SIG-M5 treated with dmso at 0.1 percent for 504 hours (cell line): ENCODE results near the gene HIGD2B.
"Not testable (repeated sequence)": the region's sequence is repeated elsewhere in the genome, so short reads cannot be mapped to it uniquely, and the experiment has no call there.

Source experiments
- DNase-seq: peaks from one replicate; lab custom pipeline; 2025; ENCODE audit not compliant: unreplicated experiment; lab: John Stamatoyannopoulos, UW

The HIGD2B gene

DNA sequence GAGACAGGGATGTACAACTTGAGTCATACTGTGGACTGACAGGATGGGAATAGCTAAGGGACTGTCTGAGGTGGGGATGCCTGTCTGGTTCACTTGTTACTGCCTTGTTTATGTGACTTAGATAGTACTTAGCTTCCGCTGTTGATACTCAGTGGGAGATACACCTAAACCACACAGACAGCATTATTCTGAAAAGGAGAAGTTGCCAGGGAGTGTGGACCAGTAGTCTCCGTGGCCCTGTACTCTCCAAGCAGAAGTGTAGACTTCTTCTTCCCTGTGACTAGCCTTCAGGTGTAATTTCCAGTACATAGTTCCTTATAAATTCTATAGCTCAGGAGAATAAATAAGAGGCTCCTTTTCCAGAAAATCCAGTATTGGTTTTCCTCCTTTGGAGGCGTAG, 5.1 kb downstream of the HIGD2B start:
- DNase-seq, result no peak

DNA sequence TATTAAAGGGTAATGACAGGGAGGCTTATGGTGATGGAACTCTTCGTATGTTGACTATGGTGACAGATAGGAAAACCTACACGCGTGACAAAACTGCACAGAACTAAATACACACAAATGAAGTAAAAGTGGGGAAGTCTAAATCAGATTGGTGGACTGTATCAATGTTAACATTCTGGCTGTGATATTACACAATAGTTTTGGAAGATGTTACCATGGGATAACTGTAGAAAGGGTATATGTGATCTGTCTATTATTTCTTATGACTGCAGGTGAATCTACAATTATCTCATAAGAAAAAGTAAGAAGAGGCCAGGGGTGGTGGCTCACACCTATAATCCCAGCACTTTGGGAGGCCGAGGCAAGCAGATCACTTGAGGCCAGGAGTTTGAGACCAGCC, 9.1 kb downstream of the HIGD2B start:
- no peak for DNase-seq

DNA sequence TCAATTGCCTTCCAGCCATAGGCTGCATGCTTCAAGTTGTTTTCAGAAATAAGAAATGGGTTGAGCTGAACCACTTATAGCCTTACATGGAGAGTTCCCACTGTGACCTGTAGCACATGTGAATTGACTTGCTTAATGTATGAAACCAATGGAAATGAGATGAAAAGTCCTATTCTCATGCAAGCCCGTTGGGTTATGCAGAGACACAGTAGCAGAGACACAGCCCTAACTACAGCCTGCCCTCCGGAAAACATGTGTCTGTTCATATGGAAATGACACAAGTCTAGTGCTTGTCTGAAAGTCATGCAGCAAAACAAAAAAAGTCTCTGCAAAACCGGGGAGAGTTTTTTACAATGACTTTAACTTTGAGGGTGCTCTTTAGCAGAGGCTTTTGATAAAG, 14.5 kb downstream of the HIGD2B start:
- no peak for DNase-seq

- not testable (repeated sequence) for DNase-seq
Measured at GRCh38 chr15:72670656-72671352, 15.2 kb downstream of the HIGD2B start.

DNA sequence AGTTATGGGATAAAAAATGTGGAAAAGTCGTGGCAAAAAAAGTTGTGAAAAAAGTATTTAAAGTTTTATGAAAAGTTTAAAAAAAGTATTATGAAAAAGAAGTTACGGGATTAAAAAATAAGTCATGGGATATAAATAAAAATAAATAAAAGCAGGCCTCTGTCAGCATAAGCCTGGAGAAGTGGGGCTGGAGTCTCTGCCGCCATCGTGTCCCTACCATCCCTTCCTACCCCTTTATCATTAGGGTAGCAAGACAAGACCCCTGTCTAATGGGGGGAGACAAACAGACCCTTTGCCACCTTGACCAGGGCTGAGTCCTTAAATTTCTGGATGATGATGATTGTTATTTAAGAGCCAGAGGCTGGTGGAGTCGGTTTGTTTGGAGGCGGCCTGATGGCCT, 16.2 kb downstream of the HIGD2B start:
- DNase-seq, result not testable (repeated sequence)

DNA sequence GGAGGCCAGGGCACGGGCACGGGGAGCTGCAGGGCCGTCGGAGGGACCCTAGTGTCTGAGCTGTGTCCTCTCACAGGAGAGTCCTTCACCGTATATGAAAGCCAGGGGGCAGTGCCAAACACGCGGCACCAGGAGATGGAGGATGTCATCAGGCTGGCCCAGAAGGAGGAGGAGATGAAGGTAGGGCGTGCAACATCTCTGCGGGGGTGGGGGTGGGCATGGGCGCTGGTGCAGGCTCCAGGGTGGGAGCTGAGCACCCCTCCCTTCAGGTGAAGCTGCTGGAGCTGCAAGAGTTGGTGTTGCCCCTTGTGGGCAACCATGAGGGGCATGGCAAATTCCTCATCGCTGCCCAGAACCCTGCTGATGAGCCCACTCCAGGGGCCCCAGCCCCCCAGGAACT, 20.3 kb downstream of the HIGD2B start:
- DNase-seq, result not testable (repeated sequence)

DNA sequence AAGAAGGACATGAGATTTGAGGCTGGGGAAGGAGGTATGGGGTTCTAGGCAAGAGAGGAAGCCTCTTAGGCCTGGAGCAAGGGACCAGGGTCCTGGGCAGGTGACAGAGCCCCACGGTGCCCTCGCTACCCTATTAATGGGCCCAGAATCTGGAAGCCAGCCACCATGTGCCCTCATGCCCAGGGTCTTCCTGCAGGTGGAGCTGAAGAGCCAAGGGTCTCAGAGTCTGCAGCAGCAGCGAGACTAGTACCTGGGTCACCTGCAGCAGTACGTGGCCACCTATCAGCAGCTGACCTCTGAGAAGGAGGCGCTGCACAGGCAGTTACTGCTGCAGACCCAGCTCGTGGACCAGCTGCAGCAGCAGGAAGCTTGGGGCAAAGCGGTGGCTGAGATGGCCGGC, 22.1 kb downstream of the HIGD2B start:
- DNase-seq, result not testable (repeated sequence)

DNA sequence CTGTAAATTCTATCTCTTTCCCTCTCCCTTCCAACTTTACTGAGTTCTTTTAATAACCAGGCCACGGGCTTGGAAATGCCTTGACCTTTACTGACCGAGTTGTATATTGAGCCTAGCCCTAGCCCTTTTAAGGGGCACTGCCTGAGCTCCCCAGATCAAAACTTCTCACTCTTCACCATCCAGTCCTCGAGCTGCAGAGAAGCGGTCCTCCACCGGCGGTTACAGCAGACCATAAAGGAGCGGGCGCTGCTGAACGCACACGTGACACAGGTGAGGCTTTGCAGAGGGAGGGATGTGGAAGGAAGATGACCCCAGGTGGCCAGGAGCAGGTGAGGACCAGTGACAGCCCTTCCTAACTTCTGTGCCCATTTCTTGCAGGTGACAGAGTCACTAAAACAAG, 24.9 kb downstream of the HIGD2B start:
- not testable (repeated sequence) for DNase-seq

DNA sequence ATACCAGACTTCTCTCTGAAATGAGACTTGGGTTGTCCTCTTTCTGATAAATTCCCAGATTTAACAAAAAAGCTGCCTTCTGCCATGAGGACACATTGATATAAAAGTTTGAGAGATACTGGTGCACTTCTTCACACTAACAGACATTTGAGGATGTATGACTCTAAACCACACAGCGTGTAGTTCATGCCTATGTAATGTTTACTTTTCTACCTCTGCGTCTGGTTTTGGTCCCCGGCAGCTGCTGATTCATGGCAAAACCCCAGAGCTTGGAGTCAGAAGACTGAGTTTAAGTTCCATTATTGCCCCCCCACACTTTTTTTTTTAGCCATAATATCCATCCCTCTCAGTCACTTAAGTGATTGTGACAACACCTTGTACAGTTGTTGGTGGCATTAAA, 30.0 kb downstream of the HIGD2B start:
- DNase-seq, result not testable (repeated sequence)

DNA sequence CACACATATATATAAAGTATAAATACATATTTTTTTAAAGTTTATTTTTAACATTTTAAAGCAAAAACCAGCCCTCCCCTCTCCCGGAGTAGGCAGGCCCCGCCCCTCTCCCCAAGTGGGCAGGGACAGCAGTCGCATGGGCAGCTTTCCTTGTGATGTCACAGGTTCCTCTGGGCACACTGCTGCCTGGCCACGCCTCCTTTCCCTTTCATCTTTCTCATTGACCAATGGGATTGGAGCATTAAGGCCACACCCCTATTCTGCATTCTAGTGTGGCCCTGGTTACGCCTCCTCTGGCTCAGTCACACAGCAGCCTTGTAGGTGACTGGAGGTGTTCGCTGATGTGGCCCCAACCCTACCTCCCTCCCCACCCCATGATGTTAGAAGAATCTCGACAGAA, 31.6 kb downstream of the HIGD2B start, which contains the start of gene GOLGA6B:
Gene GOLGA6B, plus strand, starts transcription at position 301 of the 400 bp plus-strand sequence. Its CDS starts 41 bp downstream, at position 342.
- not testable (repeated sequence) for DNase-seq

- DNase-seq, result not testable (repeated sequence)
Measured at GRCh38 chr15:72648631-72649253, 37.2 kb downstream of the HIGD2B start.

- DNase-seq, result not testable (repeated sequence)
Measured at GRCh38 chr15:72642271-72642670, 43.7 kb downstream of the HIGD2B start.

GRCh38 chr15:72639759-72640483, 46.1 kb downstream of the HIGD2B start:
- DNase-seq, result not testable (repeated sequence)

GRCh38 chr15:72636519-72637282, 49.3 kb downstream of the HIGD2B start:
- DNase-seq, result not testable (repeated sequence)

DNA sequence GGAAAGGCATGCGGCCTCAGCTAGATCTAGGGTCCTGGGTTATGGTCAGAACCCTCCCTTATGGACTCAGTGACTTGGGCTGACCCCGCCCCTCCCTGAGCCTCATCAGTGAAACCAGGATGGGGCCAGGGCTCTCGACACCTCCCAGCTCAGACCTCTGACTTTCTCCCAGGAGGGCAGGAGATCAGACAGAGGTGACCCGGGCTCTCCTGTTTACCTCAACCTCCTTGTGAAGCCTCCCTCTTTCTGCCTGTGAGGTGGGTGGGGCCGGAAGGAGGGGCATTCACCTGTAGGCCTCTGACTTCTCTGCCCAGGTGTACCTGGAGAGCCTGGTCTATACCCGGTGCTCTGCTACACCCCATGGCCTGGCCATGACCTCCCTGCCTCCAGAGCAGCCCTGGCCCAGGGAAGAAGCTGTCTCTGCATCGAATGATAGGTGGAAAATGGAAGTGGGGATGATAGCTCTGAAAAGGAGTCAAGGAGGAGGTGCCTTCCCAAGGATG, 56.9 kb downstream of the HIGD2B start:
- not testable (repeated sequence) for DNase-seq

DNA sequence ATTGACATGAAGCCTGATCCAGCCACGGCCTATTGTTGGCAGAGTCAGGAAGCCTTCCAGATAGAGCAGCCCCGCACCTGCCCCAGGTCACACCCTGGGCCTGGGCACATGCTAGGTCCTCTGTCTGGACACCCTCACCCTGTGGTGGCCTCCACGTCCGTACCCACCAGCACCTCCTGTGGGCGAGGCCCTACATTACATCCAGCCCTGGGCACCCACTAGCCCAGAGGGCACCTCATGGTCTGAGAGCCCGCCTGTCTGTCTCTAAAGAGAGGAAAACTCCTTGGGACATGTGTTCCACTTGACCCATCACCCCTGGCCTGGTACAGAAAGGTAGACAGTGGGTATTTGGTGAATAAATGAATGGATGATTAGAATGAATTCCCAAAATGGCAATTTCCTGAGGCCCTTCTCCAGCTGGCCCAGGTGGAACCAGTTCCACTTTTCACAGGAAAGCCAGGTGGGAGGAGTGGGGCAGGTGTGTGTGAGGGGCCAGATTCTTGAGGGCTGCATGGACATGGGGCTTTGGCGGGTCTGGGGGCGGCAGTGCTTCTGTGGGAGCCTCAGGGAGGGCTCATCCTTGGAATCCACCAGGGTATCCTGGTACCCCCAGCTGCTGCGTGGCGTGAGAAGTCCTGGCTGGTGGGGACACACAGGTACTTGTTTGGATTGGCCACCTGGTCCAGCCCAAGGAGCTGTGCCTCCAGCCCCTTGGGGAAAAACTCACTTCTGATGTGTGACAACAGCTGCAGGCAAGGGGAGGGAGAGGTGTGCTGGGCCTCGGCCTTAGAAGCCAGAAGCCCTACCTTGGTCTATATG, 57.5 kb downstream of the HIGD2B start:
- DNase-seq, result not testable (repeated sequence)

- not testable (repeated sequence) for DNase-seq
Measured at GRCh38 chr15:72626153-72626552, 59.8 kb downstream of the HIGD2B start.
